Right renal pelvis (tissue), 4 donors: ENCODE data around the gene ASB4. TPM values are rescaled to one million over a fixed set of nuclear protein-coding genes. Genes with fewer than 3 reads are reported as not detected.
"Not testable (repeated sequence)": the region's sequence is repeated elsewhere in the genome, so short reads cannot be mapped to it uniquely, and the experiment has no call there.

ENCODE experiments used
- DNase-seq, 4 donors: peaks; one replicate each; pipeline ENCODE4 v3.0.0-alpha.2; 2013; ENCODE audit warnings: low read depth in 4 of 4, low spot score in 3 of 4, missing footprints in 1 of 4
- polyA plus RNA-seq, 4 donors: library from polyadenylated mRNA; unstranded; fragments of 120-200 nt; gene quantifications; one replicate each; pipeline ENCODE4 v1.2.1, GENCODE V29; 2013; ENCODE audit not compliant: insufficient read length in 4 of 4

The ASB4 gene
- polyA plus RNA-seq, 4 donors, result 0.08 to 0.24 (median 0.15) TPM

- no peak for DNase-seq
These were observed 64.2 kb downstream of the ASB4 start for GRCh38 chr7:95549818-95550529.

DNA sequence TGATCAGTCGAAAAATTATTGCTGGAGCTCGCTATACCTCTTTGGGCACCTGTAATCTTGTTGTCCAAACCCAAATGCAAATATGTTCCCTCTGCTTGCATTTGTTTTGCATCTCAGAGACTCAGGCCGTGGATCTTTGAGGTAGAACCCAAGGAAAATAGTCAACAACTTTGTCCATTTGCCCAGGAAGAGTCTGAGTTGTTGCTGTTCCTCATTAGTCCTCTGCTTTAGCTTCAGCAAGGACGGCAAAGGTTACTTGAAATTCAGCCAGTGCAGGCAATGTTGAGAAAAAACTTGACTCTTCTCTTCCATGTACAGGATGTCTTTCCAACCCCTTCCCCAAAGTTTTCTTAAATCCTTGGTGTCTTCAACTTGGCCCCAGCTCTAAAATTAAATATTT, 64.8 kb downstream of the ASB4 start:
- no peak for DNase-seq

- not testable (repeated sequence) for DNase-seq
These were observed 66.5 kb downstream of the ASB4 start for GRCh38 chr7:95552010-95552926.

DNA sequence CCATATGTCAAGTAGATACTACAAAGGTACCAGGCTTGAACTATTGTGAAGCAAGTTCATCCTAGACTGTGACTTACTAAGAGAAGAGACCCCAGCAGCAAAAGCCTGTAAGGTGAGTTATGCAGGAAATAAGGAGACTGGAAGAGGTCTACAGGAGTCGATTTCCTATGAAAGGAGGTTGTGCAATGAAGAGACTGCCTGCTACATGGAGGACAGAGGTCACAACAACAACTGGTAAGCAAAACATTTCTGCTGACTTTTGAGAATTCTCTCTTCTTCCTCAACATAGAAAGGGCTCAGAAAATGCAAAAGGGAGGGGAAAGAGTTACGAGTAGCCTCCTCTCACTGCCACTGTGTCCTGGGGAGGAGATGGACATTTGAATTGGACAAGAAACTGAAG, 68.2 kb downstream of the ASB4 start:
- no peak for DNase-seq

DNA sequence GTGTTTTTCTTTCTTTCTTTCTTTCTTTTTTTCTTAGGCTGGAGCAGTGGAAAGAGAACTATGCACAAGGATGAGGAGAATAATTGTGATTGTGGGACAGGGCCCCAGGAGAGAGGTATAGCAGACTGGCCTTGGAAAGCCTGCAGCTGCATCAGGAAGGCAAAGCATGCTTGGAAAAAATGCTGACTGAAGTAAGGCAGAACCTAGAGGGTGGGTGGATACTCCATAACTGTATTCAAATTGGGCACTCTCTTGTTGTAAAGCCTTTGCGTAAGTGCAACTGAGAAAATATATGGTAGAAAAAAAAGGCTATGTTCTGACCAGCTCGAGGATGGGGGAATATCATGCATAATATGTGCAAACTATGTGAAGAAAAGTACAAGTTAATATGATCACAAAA, 71.0 kb downstream of the ASB4 start:
- no peak for DNase-seq

DNA sequence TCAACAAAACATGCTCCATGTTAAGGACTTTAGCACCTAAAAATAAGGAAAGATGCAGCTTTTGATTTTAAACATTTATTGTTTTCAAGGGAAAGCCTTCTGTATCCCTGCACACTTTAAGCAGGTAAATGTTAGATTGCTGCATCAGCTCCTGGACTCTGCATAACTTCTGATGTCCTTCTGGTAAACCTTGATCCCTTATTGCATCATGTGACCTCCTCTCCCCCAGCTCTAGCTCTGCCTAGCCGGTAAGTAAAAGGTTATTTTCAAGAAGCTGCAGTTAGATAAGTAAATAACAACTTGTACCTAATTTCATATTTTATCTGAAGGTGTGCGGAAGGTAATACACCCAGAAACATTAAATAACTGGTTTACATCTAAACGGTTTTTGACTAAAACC, 73.1 kb downstream of the ASB4 start:
- DNase-seq, result no peak

GRCh38 chr7:95560674-95561073, 74.9 kb downstream of the ASB4 start:
- DNase-seq, result no peak

- no peak for DNase-seq
These were observed 84.0 kb downstream of the ASB4 start for GRCh38 chr7:95569720-95570119.

DNA sequence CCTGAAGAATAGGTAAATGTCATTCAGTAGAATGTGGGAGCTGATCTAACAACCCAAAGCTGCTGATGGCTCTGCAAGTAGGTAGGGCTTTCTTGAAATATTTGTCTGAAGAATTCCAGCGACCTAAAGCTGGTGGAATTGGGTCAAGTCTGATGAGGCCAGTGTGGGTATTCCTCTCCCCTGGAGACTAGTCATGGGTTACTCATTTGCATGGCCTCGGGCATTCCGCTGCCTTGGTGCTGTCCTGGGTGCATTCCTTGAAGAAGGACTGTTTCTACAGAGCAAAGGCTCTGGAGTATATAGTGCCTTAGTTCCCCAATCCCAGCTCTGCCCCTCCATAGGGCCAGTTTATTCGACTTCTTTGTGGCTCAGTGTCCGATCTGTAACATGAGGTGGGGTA, 91.4 kb downstream of the ASB4 start:
- DNase-seq, result no peak

DNA sequence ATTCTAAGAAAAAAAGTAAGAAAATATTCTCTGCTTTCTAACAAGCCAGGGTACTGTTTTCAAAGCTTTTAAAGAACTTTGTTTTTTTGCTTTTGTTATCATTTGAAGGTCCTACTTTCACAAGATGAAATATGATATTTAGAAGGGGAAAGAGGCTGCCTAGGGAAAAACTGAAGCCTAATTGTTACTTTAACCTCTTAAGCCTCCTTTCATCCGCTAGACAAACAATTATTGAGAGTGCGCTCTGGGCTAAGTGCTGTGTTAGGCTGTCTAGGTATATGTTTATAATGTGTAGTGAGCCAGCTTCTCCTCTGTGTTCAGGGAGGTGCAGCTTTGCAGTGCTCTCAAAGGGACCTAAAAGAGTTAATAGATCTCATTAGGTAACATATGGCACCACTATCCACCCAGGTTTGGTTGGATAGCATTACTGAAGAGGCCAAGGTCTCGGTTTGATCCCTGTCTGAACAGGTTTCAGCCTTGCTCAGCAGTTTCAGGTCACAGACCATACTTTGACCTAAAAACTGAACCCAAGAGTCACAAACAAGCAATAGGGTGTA, 92.6 kb downstream of the ASB4 start:
- no peak for DNase-seq

DNA sequence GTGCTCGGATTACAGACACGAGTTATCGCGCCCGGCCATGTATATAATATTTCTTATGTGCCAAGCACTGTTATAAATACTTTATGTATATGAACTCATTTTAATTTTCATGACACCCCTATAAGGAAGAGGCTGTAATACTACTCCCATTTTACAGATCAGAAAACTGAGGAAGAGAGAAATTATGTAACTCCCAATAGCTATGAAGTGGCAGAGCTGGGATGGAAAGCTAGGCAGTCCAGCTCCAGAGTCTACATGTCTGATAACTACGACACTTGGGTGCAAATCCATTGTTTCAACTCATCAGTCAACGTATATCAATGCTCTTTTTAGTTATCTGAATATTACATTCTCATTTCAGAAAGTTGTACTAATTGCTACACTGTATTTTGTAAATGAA, 93.6 kb downstream of the ASB4 start:
- DNase-seq, result no peak

- DNase-seq, result no peak
These were observed 95.7 kb downstream of the ASB4 start for GRCh38 chr7:95581467-95581866.

DNA sequence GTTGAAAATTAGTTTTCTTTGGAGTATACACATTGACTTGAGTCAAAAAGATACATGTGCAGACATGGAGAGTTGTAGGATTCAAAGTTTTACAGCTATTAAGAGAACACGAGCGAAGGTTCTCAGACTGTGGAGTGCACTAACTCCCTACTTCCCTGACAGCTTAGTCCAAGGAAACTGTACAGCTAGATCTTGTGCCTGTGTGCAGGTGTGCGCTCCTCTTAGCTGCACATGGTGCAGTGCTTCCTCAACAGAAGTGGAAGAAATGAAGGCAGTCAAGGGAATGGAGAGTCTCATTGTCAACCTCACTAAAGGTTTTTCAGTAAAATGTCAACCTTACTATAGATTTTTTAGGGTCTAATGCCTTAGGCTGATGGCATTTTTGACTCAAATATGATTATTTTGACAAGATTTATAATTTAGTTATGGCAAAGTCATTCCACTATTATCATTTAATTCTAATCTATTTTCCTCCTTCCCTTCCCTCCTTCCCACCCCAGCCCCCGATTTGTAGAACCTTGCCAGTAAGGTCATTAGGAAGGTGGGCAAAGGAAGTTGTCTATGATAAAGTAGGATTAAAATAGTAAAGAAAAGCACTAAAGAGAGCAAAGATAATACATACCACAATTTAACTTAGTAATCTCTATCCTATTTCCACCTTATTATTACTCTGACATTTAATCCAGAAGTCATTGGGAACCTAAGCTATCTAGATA, 97.0 kb downstream of the ASB4 start:
- no peak for DNase-seq

- no peak for DNase-seq
These were observed 98.3 kb downstream of the ASB4 start for GRCh38 chr7:95583834-95584621.

- no peak for DNase-seq
These were observed 99.2 kb downstream of the ASB4 start for GRCh38 chr7:95584769-95585425.

DNA sequence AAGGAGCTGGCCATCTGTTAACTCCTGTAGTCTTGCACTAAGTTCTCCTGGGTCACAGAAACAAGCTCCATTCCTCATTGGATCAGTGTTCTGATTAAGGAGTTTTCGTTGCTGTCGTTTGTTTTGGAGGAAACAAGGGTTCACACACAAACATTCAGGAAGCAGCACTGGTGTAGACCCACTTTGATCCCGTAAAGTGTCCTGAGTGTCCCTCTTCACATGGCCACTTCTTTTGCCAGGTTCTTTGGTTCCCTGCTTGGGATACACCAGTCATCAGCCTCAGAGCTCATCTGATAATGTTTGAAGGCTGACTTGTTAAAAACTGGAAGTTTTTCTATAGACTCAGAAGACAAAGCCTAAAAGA, 99.7 kb downstream of the ASB4 start:
- DNase-seq, result no peak

- no peak for DNase-seq
These were observed 101.2 kb downstream of the ASB4 start for GRCh38 chr7:95586951-95587301.

DNA sequence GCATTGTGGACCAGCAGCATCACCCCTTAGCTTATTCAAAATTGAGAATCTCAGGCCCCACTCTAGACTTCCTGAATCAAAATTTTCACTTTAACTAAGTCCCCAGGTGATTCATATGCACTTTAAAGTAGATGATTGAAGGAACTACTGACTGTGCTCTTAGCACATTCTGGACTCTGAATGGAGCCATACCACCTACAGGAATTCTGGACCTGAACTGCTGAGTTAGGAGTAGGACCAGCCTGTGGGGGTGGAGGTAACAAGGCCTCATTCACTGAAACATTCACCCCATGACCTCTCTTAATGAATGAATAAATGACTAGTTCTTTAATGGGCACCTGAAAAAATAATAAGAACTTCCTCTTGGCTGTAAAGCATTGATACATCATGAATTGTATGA, 103.3 kb downstream of the ASB4 start:
- DNase-seq, result no peak

GRCh38 chr7:95589766-95590165, 104.0 kb downstream of the ASB4 start:
- no peak for DNase-seq
